Body of pancreas (tissue), 4 donors: ENCODE data around the gene PRR29. TPM values are rescaled to one million over a fixed set of nuclear protein-coding genes. Genes with fewer than 3 reads are reported as not detected.
"Not testable (repeated sequence)": the region's sequence is repeated elsewhere in the genome, so short reads cannot be mapped to it uniquely, and the experiment has no call there.

ENCODE experiments used
- ATAC-seq: fragments of 150-250 bp; one replicate; pipeline ENCODE4 v1.9.1; 2016
- DNase-seq, 4 donors: peaks; one replicate each; pipeline ENCODE4 v3.0.0-alpha.2; 2019
- H3K27ac ChIP-seq, 4 donors: fragments of 200-600 bp; sonication (generic); 1 replicate in 3 of 4; 2 replicates in 1 of 4; pipeline versions ENCODE4 v1.5.1 to v1.6.1; 2016 to 2019; ENCODE audit warnings: mild to moderate bottlenecking in 1 of 4, mixed read lengths in 1 of 4, moderate library complexity in 1 of 4
- H3K27me3 ChIP-seq, 2 donors: fragments of 200-600 bp; sonication (generic); one replicate each; pipeline ENCODE4 v1.6.0; 2016; ENCODE audit warnings: mild to moderate bottlenecking in 1 of 2
- H3K36me3 ChIP-seq, 2 donors: fragments of 200-600 bp; sonication (generic); replicated peaks in 1 of 2; 2 replicates each; pipeline ENCODE4 v1.5.1; 2016; ENCODE audit warnings: low read depth in 2 of 2; ENCODE audit not compliant: insufficient read depth in 1 of 2
- H3K4me1 ChIP-seq: fragments of 200-600 bp; sonication (generic); one replicate; pipeline ENCODE4 v1.6.0; 2016
- H3K4me3 ChIP-seq, 2 donors: fragments of 200-600 bp; sonication (generic); 1 replicate in 1 of 2; 2 replicates in 1 of 2; pipeline ENCODE4 v1.5.1; 2016 to 2019
- H3K9me3 ChIP-seq, 3 donors: fragments of 200-600 bp; sonication (generic); 1 replicate in 2 of 3; 2 replicates in 1 of 3; pipeline ENCODE4 v1.5.1; 2016
- CTCF ChIP-seq, 7 experiments: fragments of 450-650 bp in 4 of 7; fragments of 200-600 bp in 3 of 7; sonication (generic) in 3 of 7; IDR thresholded peaks; one replicate each; pipeline ENCODE4 v1.5.1; 2016 to 2019; ENCODE audit warnings: antibody characterized with exemption in 7 of 7
- POLR2A ChIP-seq, 3 donors: fragments of 450-650 bp; IDR thresholded peaks; one replicate each; pipeline ENCODE4 v1.6.1; 2016; ENCODE audit warnings: antibody characterized with exemption in 3 of 3, mild to moderate bottlenecking in 2 of 3
- WGBS, 2 donors: methylation state at CpG; one replicate each; pipeline ENCODE4 v1.1.5; 2017; 5-methylcytosine and 5-hydroxymethylcytosine counted together
- intact Hi-C: fragments of 100-400 bp; cut with DNase I; formaldehyde crosslinking; loops from one replicate; pipeline ENCODE4 v1.15.1; 2023
- total RNA-seq, 2 donors: library from RNA; depleted of rRNA; stranded (reverse); fragments of >200 nt; gene quantifications; one replicate each; pipeline ENCODE4 v1.1.0, GENCODE V29; 2016

Gene PRR29
- total RNA-seq, 2 donors from 2014 or later = 0.52 to 1.6 TPM

- H3K4me3 ChIP-seq = no peak overlapping the region
- H3K36me3 ChIP-seq = no peaks in the 10 kb centered on the region
- DNase-seq (no peak), ATAC-seq (no peak)
- H3K9me3 ChIP-seq = no peaks in the 10 kb centered on the region
- no peaks in the 10 kb centered on the region for H3K4me1 ChIP-seq
- no peak overlapping the region for H3K27ac ChIP-seq
- no peaks in the 10 kb centered on the region for H3K27me3 ChIP-seq
- WGBS, 2 donors = 72 to 74% methylated on average over 13 of the region's 13 CpGs
- intact Hi-C loops = no loop called here
- no peak for TF ChIP-seq POLR2A (IDR thresholded peaks at IDR 0.05)
- TF ChIP-seq CTCF (IDR thresholded peaks at IDR 0.05) = no peak
These were observed 19.6 kb upstream of the PRR29 start for GRCh38 chr17:63978272-63979200.

DNA sequence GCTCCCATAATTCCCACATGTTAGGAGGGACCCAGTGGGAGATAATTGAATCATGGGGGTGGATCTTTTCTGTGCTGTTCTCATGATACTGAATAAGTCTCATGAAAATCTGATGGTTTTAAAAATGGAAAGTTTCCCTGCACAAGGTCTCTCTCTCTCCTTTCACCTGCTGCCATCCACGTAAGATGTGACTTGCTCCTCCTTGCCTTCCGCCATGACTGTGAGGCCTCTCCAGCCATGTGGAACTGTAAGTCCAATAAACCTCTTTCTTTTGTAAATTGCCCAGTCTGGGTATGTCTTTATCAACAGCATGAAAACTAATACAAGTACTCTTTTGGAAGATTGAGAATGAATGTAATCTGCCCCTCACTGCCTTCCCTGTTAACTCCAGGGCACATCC is 15.5 kb upstream of the PRR29 start:
- H3K27ac ChIP-seq, ATAC-seq, H3K4me3 ChIP-seq, H3K9me3 ChIP-seq, H3K27me3 ChIP-seq, DNase-seq, H3K36me3 ChIP-seq, intact Hi-C loops: not testable (repeated sequence)
- peaks cover 10% of the 10 kb centered on the region for H3K4me1 ChIP-seq
- WGBS, 2 donors = 88 to 91% methylated on average over 2 of the region's 2 CpGs

DNA sequence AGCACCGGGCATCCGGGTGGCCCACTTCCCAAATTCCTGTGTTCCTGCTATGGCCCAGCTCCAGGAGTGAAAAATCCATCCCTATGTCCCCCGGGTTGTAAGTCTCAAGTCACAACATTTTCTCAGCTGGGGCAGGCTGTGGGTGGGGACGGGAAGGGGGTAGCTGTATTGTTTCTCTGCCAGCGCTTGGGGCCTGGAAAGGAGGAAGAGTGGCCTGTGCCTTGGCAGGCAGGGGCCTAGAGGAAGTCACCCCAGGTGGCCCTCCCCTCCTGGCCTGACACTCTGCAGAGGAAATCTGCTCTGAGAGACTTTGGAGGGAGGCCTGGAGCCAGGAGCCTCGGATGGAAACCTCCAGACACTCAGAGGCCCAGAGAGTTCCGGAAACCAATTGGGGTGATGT is 14.8 kb upstream of the PRR29 start:
- Histone ChIP-seq H3K27me3 (no peaks in the 10 kb centered on the region), H3K9me3 (no peaks in the 10 kb centered on the region), H3K4me3 (no peak overlapping the region), H3K36me3 (no peaks in the 10 kb centered on the region), H3K4me1 (peaks cover 10% of the 10 kb centered on the region), H3K27ac (no peak overlapping the region)
- TF ChIP-seq POLR2A (IDR thresholded peaks at IDR 0.05) (no peak), CTCF (IDR thresholded peaks at IDR 0.05) (no peak)
- intact Hi-C loops = no loop called here
- DNase-seq (no peak), ATAC-seq (peak; percentile 16)
- 75 to 76% methylated on average over 4 to 7 of the region's 7 CpGs for WGBS, 2 donors

GRCh38 chr17:63984236-63984635 is 13.9 kb upstream of the PRR29 start:
- H3K4me1 ChIP-seq = peaks cover 14% of the 10 kb centered on the region
- intact Hi-C loops = no loop called here
- no peak for DNase-seq

More at GRCh38 chr17:63984236-63984635, 13.9 kb upstream of the PRR29 start:
- no peaks in the 10 kb centered on the region for H3K27me3 ChIP-seq
- no peak for ATAC-seq
- H3K4me3 ChIP-seq = no peak overlapping the region
- no peaks in the 10 kb centered on the region for H3K36me3 ChIP-seq
- no peaks in the 10 kb centered on the region for H3K9me3 ChIP-seq
- WGBS, 2 donors = 79 to 86% methylated on average over 5 of the region's 5 CpGs
- no peak for TF ChIP-seq POLR2A (IDR thresholded peaks at IDR 0.05)
- TF ChIP-seq CTCF (IDR thresholded peaks at IDR 0.05) = no peak
- no peak overlapping the region for H3K27ac ChIP-seq
